ENCODE results near the gene VAPB.

VAPB gene

GRCh38 chr20:58381627-58382026 lies 7.4 kb upstream of the VAPB start:
- no peak for FAIRE-seq

- FAIRE-seq = no peak
Measured at GRCh38 chr20:58382096-58382495, 6.9 kb upstream of the VAPB start.

GRCh38 chr20:58384821-58385220 lies 4.2 kb upstream of the VAPB start:
- FAIRE-seq = no peak

- no peak for FAIRE-seq
Measured at GRCh38 chr20:58388028-58388601, 914 bp upstream of the VAPB start.

GRCh38 chr20:58389324-58389967 lies 417 bp downstream of the VAPB start:
- no peak for FAIRE-seq

- FAIRE-seq = no peak
Measured at GRCh38 chr20:58389968-58390658, 1.1 kb downstream of the VAPB start.

GRCh38 chr20:58390659-58391035 lies 1.6 kb downstream of the VAPB start:
- FAIRE-seq = no peak

GRCh38 chr20:58392286-58392685 lies 3.3 kb downstream of the VAPB start:
- no peak for FAIRE-seq

GRCh38 chr20:58393299-58393698 lies 4.3 kb downstream of the VAPB start:
- FAIRE-seq = no peak

GRCh38 chr20:58394801-58395200 lies 5.8 kb downstream of the VAPB start:
- FAIRE-seq = no peak

GRCh38 chr20:58395604-58396003 lies 6.6 kb downstream of the VAPB start:
- FAIRE-seq = no peak

GRCh38 chr20:58397429-58397828 lies 8.4 kb downstream of the VAPB start:
- no peak for FAIRE-seq

GRCh38 chr20:58398254-58398653 lies 9.2 kb downstream of the VAPB start:
- FAIRE-seq = no peak

GRCh38 chr20:58399926-58400325 lies 10.9 kb downstream of the VAPB start:
- FAIRE-seq = no peak

GRCh38 chr20:58401162-58401561 lies 12.1 kb downstream of the VAPB start:
- no peak for FAIRE-seq

GRCh38 chr20:58402305-58402704 lies 13.3 kb downstream of the VAPB start:
- no peak for FAIRE-seq

GRCh38 chr20:58402827-58403226 lies 13.8 kb downstream of the VAPB start:
- FAIRE-seq = no peak

GRCh38 chr20:58403272-58403671 lies 14.2 kb downstream of the VAPB start:
- no peak for FAIRE-seq

GRCh38 chr20:58405504-58406291 lies 16.7 kb downstream of the VAPB start:
- FAIRE-seq = no peak

GRCh38 chr20:58406422-58407001 lies 17.5 kb downstream of the VAPB start:
- FAIRE-seq = no peak

GRCh38 chr20:58407201-58407873 lies 18.3 kb downstream of the VAPB start:
- FAIRE-seq = no peak

- no peak for FAIRE-seq
Measured at GRCh38 chr20:58407966-58408557, 19.0 kb downstream of the VAPB start.
